B cell (primary cell): ENCODE measurements around the gene CTCFL.

Experiments used
- CTCF ChIP-seq: fragments of 200-600 bp; IDR thresholded peaks from one replicate; pipeline ENCODE4 v1.8.0; 2022; ENCODE audit warnings: antibody characterized with exemption, mild to moderate bottlenecking
- EZH2 ChIP-seq: IDR thresholded peaks from 2 replicates; pipeline ENCODE4 v1.6.1; 2012; ENCODE audit warnings: borderline replicate concordance, low read depth, mild to moderate bottlenecking, moderate library complexity, low read length; ENCODE audit not compliant: insufficient read depth, poor library complexity, severe bottlenecking

- no peak for TF ChIP-seq CTCF
- no peak for TF ChIP-seq EZH2
These were observed 39.2 kb downstream of the CTCFL start for GRCh38 chr20:57485770-57486169.
